ENCODE measurements around the gene IQCE.

The IQCE gene

GRCh38 chr7:2512713-2513112, 46.1 kb upstream of the IQCE start:
- no peak overlapping the region for H3K27ac ChIP-seq
- H3K4me3 ChIP-seq, result no peak overlapping the region
- no peak for TF ChIP-seq CTCF (IDR thresholded peaks at IDR 0.05)
- no peak for DNase-seq (ENCODE audit: low spot score)

- no peak for DNase-seq (ENCODE audit: low spot score)
Measured at GRCh38 chr7:2513702-2514101, 45.1 kb upstream of the IQCE start.

GRCh38 chr7:2514473-2515423, 44.0 kb upstream of the IQCE start:
- no peak for TF ChIP-seq CTCF (IDR thresholded peaks at IDR 0.05)
- no peak for DNase-seq (ENCODE audit: low spot score)
- H3K27ac ChIP-seq, result no peak overlapping the region
- no peak overlapping the region for H3K4me3 ChIP-seq

More at GRCh38 chr7:2513702-2514101, 45.1 kb upstream of the IQCE start:
- TF ChIP-seq CTCF (IDR thresholded peaks at IDR 0.05), result no peak
- Histone ChIP-seq H3K4me3 (no peak overlapping the region), H3K27ac (no peak overlapping the region)

- TF ChIP-seq CTCF (IDR thresholded peaks at IDR 0.05), result no peak
- H3K27ac ChIP-seq, result no peak overlapping the region
- DNase-seq (ENCODE audit: low spot score), result no peak
- no peak overlapping the region for H3K4me3 ChIP-seq
Measured at GRCh38 chr7:2515424-2516193, 43.2 kb upstream of the IQCE start.

DNA sequence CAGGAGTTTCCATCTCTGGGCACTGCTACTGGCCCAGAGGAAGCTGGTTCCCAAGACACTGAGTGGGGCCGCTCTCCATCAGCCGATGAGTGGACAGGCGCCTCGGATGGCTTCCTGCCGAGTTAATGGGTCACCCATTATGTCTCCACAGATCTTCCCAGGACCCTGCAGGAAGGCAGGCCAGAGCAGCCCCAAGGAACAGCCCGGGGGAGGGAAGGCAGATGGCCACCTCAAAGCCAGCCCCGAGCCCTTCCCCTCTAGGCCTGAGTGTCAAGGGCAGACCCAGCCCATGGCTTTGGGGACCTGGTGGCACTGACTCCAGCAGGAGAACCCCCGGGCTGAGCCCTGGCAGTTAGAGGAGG, 42.6 kb upstream of the IQCE start:
- Histone ChIP-seq H3K4me3 (no peak overlapping the region), H3K27ac (no peak overlapping the region)
- DNase-seq (ENCODE audit: low spot score), result no peak
- TF ChIP-seq CTCF (IDR thresholded peaks at IDR 0.05), result no peak

DNA sequence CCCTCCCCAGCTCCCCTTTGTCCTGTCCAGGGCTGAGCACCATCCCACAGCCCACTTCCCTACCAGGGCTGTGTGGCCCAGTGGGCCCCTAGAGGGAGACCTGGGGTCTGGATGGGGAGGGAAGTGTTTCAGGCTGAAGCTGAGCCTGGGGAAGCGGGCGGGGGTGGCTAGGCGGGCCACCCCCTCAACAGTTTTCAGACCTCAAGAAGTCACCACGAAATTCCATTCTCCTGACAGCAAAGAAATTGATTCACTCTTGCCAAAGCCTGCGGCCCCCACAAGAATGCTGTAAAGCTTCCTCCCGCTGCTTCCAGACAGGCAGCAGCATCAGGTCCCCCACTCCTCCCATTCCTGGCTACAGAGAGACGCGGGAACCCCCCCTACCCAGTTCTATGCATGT, 41.8 kb upstream of the IQCE start:
- Histone ChIP-seq H3K27ac (no peak overlapping the region), H3K4me3 (no peak overlapping the region)
- TF ChIP-seq CTCF (IDR thresholded peaks at IDR 0.05), result no peak
- DNase-seq (ENCODE audit: low spot score), result no peak
